HG03108 (cell line): Measurements from ENCODE around the gene FAM180A.

Experiments
- ATAC-seq: cut with Tn5 transposase; IDR thresholded peaks from one replicate; pipeline ENCODE4 v1.9.1; 2021; ENCODE audit warnings: moderate library complexity; ENCODE audit not compliant: unreplicated experiment

The FAM180A gene

DNA sequence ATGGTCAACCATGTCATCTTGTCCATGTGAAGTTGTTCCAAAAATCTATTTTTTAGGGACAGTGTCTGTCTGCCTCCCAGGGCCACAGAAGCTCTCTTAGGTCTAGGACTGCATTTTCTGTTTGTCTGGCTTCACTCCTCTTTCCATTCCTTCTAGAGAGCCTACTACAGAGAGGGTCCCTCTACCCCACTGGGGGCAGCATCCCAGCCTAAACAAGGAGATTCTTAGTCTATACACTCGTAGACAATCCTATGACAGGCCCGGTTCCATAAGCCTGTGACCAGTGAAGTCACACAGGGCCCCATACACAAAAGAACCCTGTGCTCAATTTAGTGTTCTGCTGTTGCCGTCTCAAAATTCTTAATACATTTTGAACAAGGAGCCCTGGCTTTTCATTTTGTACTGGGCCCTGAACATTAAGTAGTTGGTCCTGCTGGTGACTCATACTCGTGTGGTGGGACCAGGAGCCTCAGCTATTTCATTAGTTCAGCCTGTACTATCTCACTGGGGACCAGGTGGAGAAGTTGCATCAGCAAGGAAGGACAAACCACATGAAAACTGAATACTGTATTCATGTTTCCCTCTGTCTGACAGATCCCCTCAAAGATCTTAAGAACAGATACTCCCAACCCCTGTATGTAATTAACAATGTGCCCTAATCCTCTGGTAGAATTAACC, 23.5 kb upstream of the FAM180A start:
- no peak for ATAC-seq

DNA sequence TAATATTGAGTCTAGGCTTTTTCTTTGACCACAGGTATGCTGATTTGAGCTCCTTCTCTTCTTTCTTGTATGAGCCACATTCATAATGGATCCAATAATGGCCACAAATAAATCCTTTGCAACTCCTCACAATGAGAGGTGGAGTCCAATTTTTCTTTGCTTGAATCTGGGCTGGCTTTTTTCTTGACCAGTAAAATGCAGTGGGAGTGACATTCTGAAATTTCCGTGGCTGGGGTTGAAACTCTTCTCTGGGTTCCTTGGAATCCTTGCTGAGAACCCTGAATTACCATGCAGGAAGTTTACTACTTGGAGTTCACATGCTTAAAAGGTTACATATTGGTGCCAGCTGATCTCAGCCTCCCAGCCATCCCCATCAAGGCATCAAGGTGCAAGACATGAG, 22.4 kb upstream of the FAM180A start:
- no peak for ATAC-seq

DNA sequence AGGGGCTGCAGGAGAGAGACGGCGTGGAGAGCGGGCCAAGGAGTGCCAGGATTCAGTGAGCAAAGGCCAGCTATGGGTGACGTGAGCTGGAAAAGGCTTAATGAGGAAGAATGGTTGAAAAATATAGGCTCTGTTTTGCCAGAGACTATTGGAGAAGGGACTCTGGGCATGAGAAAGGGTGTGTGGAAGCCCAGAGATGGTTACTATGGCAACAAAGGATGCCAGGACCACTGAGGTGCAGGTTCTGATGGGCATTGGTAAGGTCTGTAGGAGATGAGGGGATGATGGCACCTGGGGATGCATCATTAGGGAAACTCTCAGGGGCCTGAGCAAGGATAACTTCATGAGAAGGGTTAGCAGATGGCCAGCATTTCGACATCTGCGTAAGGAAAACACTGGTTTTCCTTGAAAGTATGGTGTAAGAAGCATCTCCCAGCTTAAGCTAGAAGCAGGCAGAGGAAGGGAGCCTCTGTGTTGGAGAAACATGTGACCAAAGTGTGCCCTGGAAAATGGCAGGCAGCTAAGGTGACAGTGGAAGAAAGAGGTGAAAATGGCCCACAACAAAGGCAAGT, 21.6 kb upstream of the FAM180A start:
- ATAC-seq, result no peak

GRCh38 chr7:135769005-135769802, 20.6 kb upstream of the FAM180A start:
- no peak for ATAC-seq

- ATAC-seq, result no peak
These were observed 19.9 kb upstream of the FAM180A start for GRCh38 chr7:135768467-135768866.

- ATAC-seq, result no peak
These were observed 19.5 kb upstream of the FAM180A start for GRCh38 chr7:135768064-135768463.

GRCh38 chr7:135763261-135763660, 14.6 kb upstream of the FAM180A start:
- ATAC-seq, result no peak

GRCh38 chr7:135761751-135762488, 13.3 kb upstream of the FAM180A start:
- ATAC-seq, result no peak

GRCh38 chr7:135759532-135759931, 10.9 kb upstream of the FAM180A start:
- ATAC-seq, result no peak

- no peak for ATAC-seq
These were observed 9.9 kb upstream of the FAM180A start for GRCh38 chr7:135758531-135758932.

- no peak for ATAC-seq
These were observed 9.3 kb upstream of the FAM180A start for GRCh38 chr7:135757719-135758411.

- no peak for ATAC-seq
These were observed 7.6 kb upstream of the FAM180A start for GRCh38 chr7:135756191-135756590.

GRCh38 chr7:135755351-135755753, 6.7 kb upstream of the FAM180A start:
- ATAC-seq, result no peak

GRCh38 chr7:135753616-135754413, 5.2 kb upstream of the FAM180A start:
- no peak for ATAC-seq

DNA sequence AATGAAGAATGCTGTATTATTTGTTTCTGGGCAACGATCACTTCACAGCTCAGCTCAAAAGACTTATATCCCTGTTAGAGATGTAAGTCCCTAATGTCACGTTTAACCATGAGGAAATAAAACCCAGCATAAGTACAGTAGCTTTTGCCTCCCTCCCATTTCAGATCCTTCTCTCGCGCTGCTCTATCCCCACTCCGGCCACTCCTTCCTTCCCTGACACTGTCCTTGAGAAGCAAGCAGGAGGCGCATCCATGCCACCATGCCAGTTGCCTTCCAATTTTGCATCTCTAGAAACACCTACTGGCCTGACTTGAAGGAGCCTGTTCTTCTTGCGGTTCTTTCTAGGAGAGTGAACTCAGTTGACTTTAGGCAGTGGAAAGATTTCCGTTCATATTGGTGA, 1.2 kb downstream of the FAM180A start:
- no peak for ATAC-seq

GRCh38 chr7:135745703-135746312, 2.8 kb downstream of the FAM180A start:
- ATAC-seq, result no peak

DNA sequence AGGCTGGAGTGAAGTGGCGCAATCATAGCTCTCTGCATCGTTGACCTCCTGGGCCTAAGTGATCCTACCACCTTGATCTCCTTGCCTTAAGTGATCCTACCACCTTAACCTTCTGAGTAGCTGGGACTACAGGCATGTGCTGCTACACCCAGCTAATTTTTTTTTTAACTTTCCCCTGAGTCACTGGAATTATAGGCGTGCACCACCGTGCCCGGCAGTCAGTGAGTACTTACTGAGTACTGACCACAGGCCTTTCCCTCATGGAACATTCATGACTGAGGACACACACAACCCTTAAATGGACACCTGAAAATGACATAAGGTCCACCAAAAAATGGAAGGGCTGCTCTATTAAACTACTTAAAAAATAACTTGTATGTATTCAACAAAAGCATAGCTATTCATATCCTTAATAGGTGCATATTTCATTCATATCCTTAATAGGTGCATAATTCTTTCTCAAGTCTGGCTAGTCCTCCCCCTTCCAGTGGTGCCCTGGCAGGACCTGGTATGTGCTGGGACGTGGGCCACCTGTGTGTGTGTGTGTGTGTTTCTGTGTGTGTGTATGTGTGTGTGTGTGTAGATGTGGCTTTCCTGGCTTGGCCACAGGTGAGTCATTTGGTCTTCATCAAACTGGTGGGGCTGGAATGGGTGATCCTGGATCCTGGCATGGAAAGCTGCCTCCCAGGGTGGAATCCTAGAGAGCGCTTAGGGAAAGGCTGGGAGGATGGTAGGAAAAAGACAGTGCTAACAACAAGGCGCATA, 3.5 kb downstream of the FAM180A start:
- no peak for ATAC-seq

DNA sequence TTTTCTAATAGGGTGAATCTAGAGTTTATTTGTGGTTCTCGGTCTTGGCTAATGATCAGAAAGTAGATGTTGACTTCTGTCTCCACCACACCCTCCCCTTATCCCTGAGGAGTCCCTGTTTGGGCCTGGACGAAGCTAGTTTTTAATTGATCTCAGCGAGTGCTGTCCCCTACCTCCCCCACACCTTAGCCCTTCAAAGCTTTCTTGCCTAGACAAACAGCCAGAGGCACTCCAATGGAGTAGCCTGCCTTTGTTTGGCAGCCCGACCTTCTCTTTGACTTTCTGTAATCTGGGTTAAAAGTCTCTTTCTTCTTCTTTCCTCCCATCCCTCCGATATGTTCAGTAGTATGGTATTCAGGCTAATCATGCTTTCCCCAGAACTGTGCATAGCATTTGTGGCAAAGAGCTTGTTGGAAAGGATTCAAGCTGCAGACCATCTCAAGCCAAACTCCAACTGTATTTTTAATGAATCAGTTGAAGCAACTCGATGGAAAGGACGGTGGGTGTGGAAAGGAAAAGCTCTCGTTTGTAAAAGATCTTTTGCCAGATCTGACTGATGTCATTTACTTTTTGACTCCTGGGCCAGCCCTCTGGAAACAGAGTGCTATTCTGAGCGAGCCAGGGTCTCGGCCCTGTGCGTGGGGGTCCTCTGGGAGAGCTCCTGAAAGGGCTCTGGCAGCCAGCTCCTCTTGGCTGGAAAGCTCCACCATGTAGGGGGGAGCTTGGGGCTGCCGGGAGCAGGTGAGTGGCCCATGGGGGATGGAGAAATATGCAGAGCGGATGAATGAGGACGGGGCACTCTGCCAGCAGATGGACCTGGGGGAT, 4.5 kb downstream of the FAM180A start:
- ATAC-seq, result no peak
